HEK293T (cell line): Measurements from ENCODE around the gene TBC1D5.

Experiments used
- CTCF ChIA-PET: fragments of 350-600 bp; formaldehyde crosslinking; extraction: SDS; loops from one replicate; lab custom pipeline; 2021; ENCODE audit warnings: antibody characterized with exemption, inconsistent platforms; lab: Yijun Ruan, JAX
- POLR2A ChIA-PET: fragments of 350-600 bp; formaldehyde crosslinking; extraction: SDS; loops from one replicate; lab custom pipeline; 2020; ENCODE audit warnings: antibody characterized with exemption, inconsistent platforms; lab: Yijun Ruan, JAX
- DNase-seq: peaks from one replicate; pipeline ENCODE4 v3.0.0; 2012; ENCODE audit warnings: mixed read lengths; ENCODE audit errors: extremely low spot score
- ARNT ChIP-seq: fragments of 450-650 bp; IDR thresholded peaks from 2 replicates; pipeline ENCODE4 v1.6.1; 2017; ENCODE audit warnings: mild to moderate bottlenecking
- BHLHE40 ChIP-seq: fragments of 450-650 bp; IDR thresholded peaks from 2 replicates; pipeline ENCODE4 v1.6.1; 2016; ENCODE audit warnings: mild to moderate bottlenecking, moderate library complexity, borderline replicate concordance
- CTBP1 ChIP-seq: fragments of 450-650 bp; IDR thresholded peaks from 2 replicates; pipeline ENCODE4 v1.6.1; 2016; ENCODE audit warnings: borderline replicate concordance
- ELF4 ChIP-seq: fragments of 450-650 bp; IDR thresholded peaks from 2 replicates; pipeline ENCODE4 v1.6.1; 2017; ENCODE audit warnings: antibody characterized with exemption
- FOXA1 ChIP-seq: fragments of 450-650 bp; IDR thresholded peaks from 2 replicates; pipeline ENCODE4 v1.6.1; 2016; ENCODE audit warnings: mild to moderate bottlenecking
- FOXK2 ChIP-seq: fragments of 450-650 bp; IDR thresholded peaks from 2 replicates; pipeline ENCODE4 v1.6.1; 2016; ENCODE audit warnings: mild to moderate bottlenecking
- FOXM1 ChIP-seq: fragments of 450-650 bp; IDR thresholded peaks from 2 replicates; pipeline ENCODE4 v1.6.1; 2017; ENCODE audit warnings: mild to moderate bottlenecking, borderline replicate concordance
- HDGF ChIP-seq: fragments of 450-650 bp; IDR thresholded peaks from 2 replicates; pipeline ENCODE4 v1.6.1; 2017; ENCODE audit warnings: antibody characterized with exemption, borderline replicate concordance
- L3MBTL2 ChIP-seq: fragments of 450-650 bp; conservative IDR thresholded peaks from 2 replicates; pipeline ENCODE4 v1.6.1; 2016; ENCODE audit warnings: mild to moderate bottlenecking
- LEF1 ChIP-seq: fragments of 450-650 bp; IDR thresholded peaks from 2 replicates; pipeline ENCODE4 v1.6.1; 2017; ENCODE audit warnings: mild to moderate bottlenecking, borderline replicate concordance
- NFRKB ChIP-seq: fragments of 450-650 bp; IDR thresholded peaks from 2 replicates; pipeline ENCODE4 v1.6.1; 2016; ENCODE audit warnings: mild to moderate bottlenecking, moderate library complexity
- PKNOX1 ChIP-seq: fragments of 450-650 bp; IDR thresholded peaks from 2 replicates; pipeline ENCODE4 v1.6.1; 2016
- SP1 ChIP-seq: fragments of 450-650 bp; IDR thresholded peaks from 2 replicates; pipeline ENCODE4 v1.6.1; 2017
- SUZ12 ChIP-seq: fragments of 450-650 bp; IDR thresholded peaks from 2 replicates; pipeline ENCODE4 v1.6.1; 2016; ENCODE audit warnings: mild to moderate bottlenecking
- TARDBP ChIP-seq: fragments of 450-650 bp; IDR thresholded peaks from 2 replicates; pipeline ENCODE4 v1.6.1; 2016
- ZNF384 ChIP-seq: fragments of 450-650 bp; IDR thresholded peaks from 2 replicates; pipeline ENCODE4 v1.6.1; 2016

TBC1D5 gene

DNA sequence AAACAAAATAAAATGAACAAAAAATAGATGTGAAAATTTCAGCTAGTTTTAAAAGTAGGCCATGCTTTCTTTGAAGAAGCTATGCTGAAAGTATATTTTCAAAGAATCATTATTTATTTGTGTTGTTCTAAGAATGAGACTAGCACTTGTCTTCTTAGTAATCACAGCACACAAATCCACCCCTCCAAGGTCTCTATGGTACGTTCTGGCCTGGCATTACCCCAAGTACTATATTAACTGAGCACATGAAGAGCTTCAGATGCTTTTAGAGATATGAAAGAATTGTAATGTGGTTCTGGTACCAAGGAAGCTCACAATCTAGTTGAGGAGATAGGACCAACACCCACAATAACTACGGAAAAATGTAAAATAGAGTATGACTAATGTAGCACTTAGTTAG, 441.2 kb downstream of the TBC1D5 start:
- TF ChIP-seq ARNT (no peak), BHLHE40 (no peak), FOXM1 (no peak), SP1 (no peak), ELF4 (no peak)
- ChIA-PET CTCF (interaction anchor here (0.6 kb wide), 1 partner anchor 1195 kb away, joined by 3 read pairs; no protein-coding TSS in a partner anchor), POLR2A (no interaction called here)
- no peak for DNase-seq

DNA sequence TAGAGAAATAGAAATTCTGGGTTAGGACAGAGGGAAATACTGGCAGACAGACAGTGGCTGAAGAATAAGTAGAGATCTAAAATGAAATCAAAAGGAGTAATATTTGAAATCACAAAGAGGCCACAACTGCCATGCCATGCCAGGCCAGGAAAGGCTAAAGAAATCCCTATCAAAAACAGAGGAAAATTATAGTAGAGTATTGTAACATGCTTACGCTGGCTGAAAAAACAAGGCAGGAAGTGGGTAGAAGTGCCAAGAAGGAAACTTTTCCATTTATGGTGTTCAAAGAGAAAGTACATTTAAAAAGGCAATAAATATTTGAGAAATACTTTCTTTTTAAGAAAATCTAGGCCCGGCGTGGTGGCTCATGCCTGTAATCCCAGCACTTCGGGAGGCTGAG, 442.0 kb downstream of the TBC1D5 start:
- POLR2A ChIA-PET = no interaction called here
- TF ChIP-seq HDGF (no peak), SP1 (no peak), ELF4 (no peak)
- DNase-seq = no peak
- CTCF ChIA-PET = no interaction called here

GRCh38 chr3:17298038-17298437, 444.4 kb downstream of the TBC1D5 start:
- POLR2A ChIA-PET = no interaction called here
- CTCF ChIA-PET = no interaction called here
- DNase-seq = no peak
- no peak for TF ChIP-seq PKNOX1
- no peak for TF ChIP-seq NFRKB
- TF ChIP-seq BHLHE40 = no peak
- TF ChIP-seq TARDBP = no peak
- TF ChIP-seq ELF4 = no peak
- TF ChIP-seq ZNF384 = no peak
- TF ChIP-seq FOXM1 = no peak
- TF ChIP-seq ARNT = no peak
- no peak for TF ChIP-seq FOXK2
- TF ChIP-seq L3MBTL2 = no peak
- no peak for TF ChIP-seq FOXA1
- TF ChIP-seq HDGF = no peak
- no peak for TF ChIP-seq CTBP1
- no peak for TF ChIP-seq SP1
- no peak for TF ChIP-seq SUZ12
- TF ChIP-seq LEF1 = no peak

GRCh38 chr3:17292556-17292955, 449.9 kb downstream of the TBC1D5 start:
- TF ChIP-seq FOXA1 = no peak
- TF ChIP-seq ARNT = no peak
- CTCF ChIA-PET = no interaction called here
- POLR2A ChIA-PET = no interaction called here
- DNase-seq = no peak

DNA sequence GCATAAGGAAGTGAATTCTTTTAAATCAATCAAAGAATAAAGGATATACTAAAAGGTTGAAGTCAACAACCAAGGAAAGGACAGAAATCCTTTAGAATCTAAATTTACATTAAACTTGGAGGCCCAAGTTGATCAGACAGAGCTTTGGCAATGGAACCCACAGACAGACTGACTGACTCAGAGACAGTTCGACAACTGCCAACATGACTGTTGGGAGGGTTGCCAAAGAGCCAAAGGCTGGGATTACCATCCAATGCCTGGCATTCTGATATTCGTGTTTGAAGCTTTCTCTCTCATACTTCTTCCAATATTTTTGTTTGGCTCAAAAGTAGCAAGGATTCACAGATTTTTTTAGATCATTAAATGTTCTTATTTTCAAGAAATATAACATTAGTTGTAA, 451.5 kb downstream of the TBC1D5 start:
- TF ChIP-seq HDGF (no peak), FOXA1 (no peak), BHLHE40 (no peak), PKNOX1 (no peak), NFRKB (no peak), FOXM1 (no peak), TARDBP (no peak), SP1 (no peak), ARNT (no peak), SUZ12 (no peak), CTBP1 (no peak)
- ChIA-PET POLR2A (no interaction called here), CTCF (no interaction called here)
- DNase-seq = no peak

DNA sequence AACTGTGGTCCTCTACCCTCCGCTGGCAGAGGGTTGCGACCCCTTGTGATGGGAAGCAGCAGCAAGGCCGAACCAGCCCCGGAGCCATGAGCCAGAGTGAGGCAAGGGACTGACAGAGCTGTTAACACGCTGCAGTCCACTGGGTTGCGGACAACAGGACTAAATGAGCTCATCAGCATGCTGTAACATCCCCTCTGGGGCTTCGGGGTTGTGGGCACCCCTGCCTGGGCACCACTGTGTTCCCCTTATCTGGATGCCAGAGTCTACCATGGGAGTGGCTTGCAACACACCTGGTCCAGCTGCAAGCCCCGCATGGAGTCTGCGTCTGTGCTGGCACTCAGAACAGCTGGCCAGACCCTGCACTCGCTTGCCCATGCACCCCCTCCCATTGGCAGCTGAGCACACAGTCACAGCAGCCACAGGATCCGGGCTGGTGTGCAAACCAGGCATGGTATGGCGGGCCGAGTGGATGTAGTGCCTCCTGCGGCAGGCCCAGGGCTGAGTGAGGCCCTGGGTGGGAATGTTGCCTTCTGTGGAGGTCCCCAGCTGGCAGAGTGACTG, 453.5 kb downstream of the TBC1D5 start:
- DNase-seq = no peak
- TF ChIP-seq SP1 = no peak
- TF ChIP-seq BHLHE40 = no peak
- TF ChIP-seq HDGF = no peak
- TF ChIP-seq ARNT = no peak
- no peak for TF ChIP-seq ZNF384
- TF ChIP-seq L3MBTL2 = no peak
- no peak for TF ChIP-seq SUZ12
- no peak for TF ChIP-seq FOXK2
- TF ChIP-seq NFRKB = no peak
- TF ChIP-seq CTBP1 = no peak
- TF ChIP-seq ELF4 = no peak
- TF ChIP-seq FOXM1 = no peak
- TF ChIP-seq FOXA1 = no peak
- no peak for TF ChIP-seq PKNOX1
- TF ChIP-seq TARDBP = no peak
- TF ChIP-seq LEF1 = no peak
- ChIA-PET POLR2A (no interaction called here), CTCF (no interaction called here)

DNA sequence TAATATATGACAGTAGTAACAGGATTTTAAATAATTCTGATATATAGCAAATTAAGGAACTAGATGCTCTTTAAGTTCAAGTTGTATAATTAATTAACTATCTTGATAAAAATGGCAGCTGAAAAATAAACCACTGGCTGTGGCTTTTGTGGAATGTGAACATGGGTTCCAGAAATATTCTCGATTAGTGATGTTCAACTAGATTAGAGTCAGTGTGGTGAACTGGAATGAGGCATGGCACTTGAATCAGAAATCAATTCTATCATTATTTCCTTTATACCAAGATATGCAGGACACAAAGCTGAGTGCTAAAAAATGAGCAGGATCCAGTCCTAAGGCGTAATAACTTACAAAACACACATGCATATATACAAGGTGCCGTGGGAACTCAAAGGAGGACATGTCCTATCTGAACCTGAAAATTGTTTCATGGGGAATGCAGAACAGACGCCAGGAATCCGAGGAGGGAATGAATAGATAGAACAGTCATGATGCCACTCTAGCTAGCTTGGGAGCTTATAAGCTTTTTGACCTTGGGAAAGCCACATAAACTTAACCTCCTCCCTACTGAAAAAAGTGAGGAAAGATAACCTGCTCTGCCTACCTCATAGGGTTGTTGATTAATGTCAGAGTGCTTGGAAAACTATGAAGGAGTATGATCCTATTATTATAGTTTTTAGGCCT, 455.3 kb downstream of the TBC1D5 start:
- TF ChIP-seq L3MBTL2 (no peak), LEF1 (no peak), SP1 (no peak), FOXM1 (no peak), PKNOX1 (no peak), FOXK2 (no peak), ELF4 (no peak), FOXA1 (no peak), ARNT (no peak), HDGF (no peak), CTBP1 (no peak), NFRKB (no peak), TARDBP (no peak), BHLHE40 (no peak), SUZ12 (no peak), ZNF384 (no peak)
- ChIA-PET CTCF (no interaction called here), POLR2A (no interaction called here)
- DNase-seq = no peak
